Brain microvascular endothelial cell (primary cell): ENCODE results near the gene SQOR.
A peak's percentile ranks its signal among the peaks of the same experiment; 100 is the strongest.

Experiments
- DNase-seq: peaks from one replicate; pipeline ENCODE4 v3.0.0-alpha.2; 2020
- H3K27ac ChIP-seq: fragments of 250-450 bp; sonication (Bioruptor Pico); 2 replicates; pipeline ENCODE4 v1.5.1; 2020; ENCODE audit warnings: mild to moderate bottlenecking, moderate library complexity
- H3K27me3 ChIP-seq: fragments of 250-450 bp; sonication (Bioruptor Pico); replicated peaks from 2 replicates; pipeline ENCODE4 v1.5.1; 2020; ENCODE audit warnings: mild to moderate bottlenecking
- H3K36me3 ChIP-seq: fragments of 250-450 bp; sonication (Bioruptor Pico); replicated peaks from 2 replicates; pipeline ENCODE4 v1.5.1; 2020; ENCODE audit warnings: mild to moderate bottlenecking
- H3K4me3 ChIP-seq: 2 replicates; pipeline ENCODE4 v1.5.1; 2011; ENCODE audit warnings: low read depth, mild to moderate bottlenecking, control low read depth, low read length, moderate library complexity
- in situ Hi-C: cut with HindIII; loops from 2 replicates; pipeline ENCODE4 v1.10.0; 2017; ENCODE audit warnings: low sequenced_read_pairs, low pct_ligation_motif_present
- TF ChIP-seq, protein P1 (sequence below): IDR thresholded peaks from 2 replicates; pipeline ENCODE4 v1.5.1; 2011; ENCODE audit warnings: low read depth, mild to moderate bottlenecking, moderate library complexity, low read length, control low read depth, inconsistent platforms; ENCODE audit errors: missing control alignments

Gene SQOR

DNA sequence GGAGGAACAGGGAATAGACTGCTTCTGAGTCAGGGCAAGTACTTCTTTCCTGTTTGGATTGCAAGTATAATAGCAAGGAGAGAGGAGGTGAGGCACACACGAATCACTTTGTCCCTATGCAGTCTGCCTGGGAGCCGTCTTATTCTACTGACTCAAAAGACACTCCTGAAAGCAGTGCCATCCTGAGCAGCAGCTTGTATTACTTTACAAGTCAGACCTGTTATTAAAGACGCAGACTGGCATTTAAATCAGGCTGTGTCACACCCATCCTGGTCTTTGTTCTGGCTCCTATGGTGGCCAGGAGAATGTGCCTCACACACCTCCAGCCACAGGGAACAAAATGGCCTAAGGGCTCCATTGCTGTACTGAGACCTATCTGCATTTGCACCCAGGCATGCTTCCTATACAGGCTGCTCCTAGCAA lies 17.9 kb upstream of the SQOR start:
- in situ Hi-C loops = no loop called here
- H3K27me3 ChIP-seq = no peaks in the 10 kb centered on the region
- DNase-seq = no peak
- no peaks in the 10 kb centered on the region for H3K36me3 ChIP-seq
- H3K27ac ChIP-seq = no peak overlapping the region
- TF ChIP-seq, protein P1, sequence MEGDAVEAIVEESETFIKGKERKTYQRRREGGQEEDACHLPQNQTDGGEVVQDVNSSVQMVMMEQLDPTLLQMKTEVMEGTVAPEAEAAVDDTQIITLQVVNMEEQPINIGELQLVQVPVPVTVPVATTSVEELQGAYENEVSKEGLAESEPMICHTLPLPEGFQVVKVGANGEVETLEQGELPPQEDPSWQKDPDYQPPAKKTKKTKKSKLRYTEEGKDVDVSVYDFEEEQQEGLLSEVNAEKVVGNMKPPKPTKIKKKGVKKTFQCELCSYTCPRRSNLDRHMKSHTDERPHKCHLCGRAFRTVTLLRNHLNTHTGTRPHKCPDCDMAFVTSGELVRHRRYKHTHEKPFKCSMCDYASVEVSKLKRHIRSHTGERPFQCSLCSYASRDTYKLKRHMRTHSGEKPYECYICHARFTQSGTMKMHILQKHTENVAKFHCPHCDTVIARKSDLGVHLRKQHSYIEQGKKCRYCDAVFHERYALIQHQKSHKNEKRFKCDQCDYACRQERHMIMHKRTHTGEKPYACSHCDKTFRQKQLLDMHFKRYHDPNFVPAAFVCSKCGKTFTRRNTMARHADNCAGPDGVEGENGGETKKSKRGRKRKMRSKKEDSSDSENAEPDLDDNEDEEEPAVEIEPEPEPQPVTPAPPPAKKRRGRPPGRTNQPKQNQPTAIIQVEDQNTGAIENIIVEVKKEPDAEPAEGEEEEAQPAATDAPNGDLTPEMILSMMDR = no peak
- H3K4me3 ChIP-seq = no peak overlapping the region

DNA sequence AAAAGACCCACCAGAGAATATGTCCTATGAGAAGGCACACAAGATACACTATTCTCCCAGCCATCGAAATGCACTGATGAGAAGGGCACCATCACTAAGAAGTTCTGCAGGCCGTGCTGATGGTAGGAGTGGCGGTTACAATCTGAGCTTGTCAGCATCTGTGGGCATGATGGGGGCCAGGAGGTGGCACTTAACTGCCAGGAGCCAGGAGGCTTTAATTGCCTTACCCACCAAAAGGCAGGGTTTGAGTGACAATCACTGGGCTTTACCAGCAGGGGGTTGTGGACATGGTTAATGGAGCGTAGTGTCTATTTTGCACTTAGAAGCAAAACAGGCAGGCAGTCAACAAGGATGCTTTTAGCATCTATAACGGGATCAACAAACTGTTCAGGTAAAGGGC lies 16.0 kb upstream of the SQOR start:
- Histone ChIP-seq H3K4me3 (no peak overlapping the region), H3K27me3 (no peaks in the 10 kb centered on the region), H3K27ac (no peak overlapping the region), H3K36me3 (no peaks in the 10 kb centered on the region)
- in situ Hi-C loops = no loop called here
- no peak for DNase-seq
- TF ChIP-seq, protein P1 = peak; percentile 16

DNA sequence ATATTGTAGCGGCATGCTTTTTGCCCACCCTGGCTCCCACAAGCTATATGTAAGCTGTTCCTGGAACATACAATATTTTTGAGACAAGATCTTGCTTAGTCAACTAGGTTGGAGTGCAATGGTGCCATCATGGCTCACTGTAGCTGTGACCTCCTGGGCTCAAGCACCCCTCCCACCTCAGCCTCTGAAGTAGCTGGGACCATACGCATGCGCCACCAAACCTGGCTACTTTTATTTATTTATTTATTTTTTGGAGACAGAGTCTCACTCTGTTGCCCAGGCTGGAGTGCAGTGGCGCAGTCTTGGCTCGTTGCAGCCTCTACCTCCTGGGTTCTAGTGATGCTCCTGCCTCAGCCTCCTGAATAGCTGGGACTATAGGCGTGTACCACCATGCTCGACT lies 6.7 kb upstream of the SQOR start:
- in situ Hi-C loops = no loop called here
- H3K36me3 ChIP-seq = no peaks in the 10 kb centered on the region
- no peak for DNase-seq
- no peak overlapping the region for H3K4me3 ChIP-seq
- TF ChIP-seq, protein P1 = no peak
- H3K27me3 ChIP-seq = no peaks in the 10 kb centered on the region
- no peak overlapping the region for H3K27ac ChIP-seq

DNA sequence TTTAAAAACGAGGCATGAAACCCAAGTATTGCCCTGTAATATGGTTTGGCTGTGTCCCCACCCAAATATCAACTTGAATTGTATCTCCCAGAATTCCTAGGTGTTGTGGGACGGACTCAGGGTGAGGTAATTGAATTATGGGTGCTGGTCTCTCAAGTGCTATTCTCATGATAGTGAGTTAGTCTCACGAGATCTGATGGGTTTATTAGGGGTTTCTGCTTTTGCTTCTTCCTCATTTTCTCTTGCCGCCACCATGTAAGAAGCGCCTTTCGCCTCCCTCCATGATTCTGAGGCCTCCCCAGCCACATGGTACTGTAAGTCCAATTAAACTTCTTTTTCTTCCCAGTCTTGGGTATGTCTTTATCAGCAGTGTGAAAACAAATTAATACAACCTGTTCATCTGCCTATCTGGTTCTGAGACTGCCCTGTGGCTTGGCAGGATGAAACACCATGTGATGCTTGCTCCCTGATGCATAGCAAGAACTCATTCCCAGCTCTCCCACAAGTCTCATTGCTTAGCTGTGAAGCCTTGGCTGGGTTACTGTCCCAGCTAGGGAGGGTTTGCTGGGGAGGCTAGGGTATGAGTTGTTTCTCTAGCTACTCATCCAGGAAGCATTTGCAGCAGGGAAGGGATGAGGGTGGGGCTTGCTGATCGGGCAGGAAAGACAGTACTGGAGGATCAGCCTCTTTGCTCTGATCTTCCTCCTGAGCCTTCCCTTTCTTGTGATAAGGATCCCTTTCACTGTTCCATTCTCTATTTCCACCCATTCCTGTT lies 3.7 kb upstream of the SQOR start:
- in situ Hi-C loops = no loop called here
- Histone ChIP-seq H3K27me3 (no peaks in the 10 kb centered on the region), H3K36me3 (no peaks in the 10 kb centered on the region), H3K4me3 (peak overlapping the region; percentile 16), H3K27ac (peak overlapping the region; percentile 63)
- peak; percentile 84 for DNase-seq
- TF ChIP-seq, protein P1 = no peak

DNA sequence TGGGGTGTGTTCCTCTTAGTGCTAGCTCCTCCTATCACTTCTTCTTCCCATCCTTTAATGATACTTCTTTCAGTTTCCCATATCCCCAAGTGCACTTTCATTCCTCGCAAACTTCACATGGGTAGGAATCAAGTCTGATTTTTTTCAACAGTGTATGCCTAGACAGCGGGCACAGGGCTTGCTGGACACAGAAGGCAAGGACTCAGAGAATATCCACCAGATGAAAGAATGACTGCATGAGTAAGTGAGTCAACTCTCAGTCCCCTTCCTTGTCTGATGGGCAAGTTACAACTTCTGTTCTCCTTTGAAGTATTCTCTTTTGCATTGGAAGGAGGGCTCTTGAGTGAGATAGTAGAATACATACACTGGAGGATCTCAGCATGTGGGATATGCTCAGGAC lies 3.1 kb upstream of the SQOR start:
- DNase-seq = no peak
- in situ Hi-C loops = no loop called here
- H3K4me3 ChIP-seq = no peak overlapping the region
- H3K27ac ChIP-seq = peak overlapping the region; percentile 63
- H3K27me3 ChIP-seq = no peaks in the 10 kb centered on the region
- TF ChIP-seq, protein P1 = no peak
- no peaks in the 10 kb centered on the region for H3K36me3 ChIP-seq

DNA sequence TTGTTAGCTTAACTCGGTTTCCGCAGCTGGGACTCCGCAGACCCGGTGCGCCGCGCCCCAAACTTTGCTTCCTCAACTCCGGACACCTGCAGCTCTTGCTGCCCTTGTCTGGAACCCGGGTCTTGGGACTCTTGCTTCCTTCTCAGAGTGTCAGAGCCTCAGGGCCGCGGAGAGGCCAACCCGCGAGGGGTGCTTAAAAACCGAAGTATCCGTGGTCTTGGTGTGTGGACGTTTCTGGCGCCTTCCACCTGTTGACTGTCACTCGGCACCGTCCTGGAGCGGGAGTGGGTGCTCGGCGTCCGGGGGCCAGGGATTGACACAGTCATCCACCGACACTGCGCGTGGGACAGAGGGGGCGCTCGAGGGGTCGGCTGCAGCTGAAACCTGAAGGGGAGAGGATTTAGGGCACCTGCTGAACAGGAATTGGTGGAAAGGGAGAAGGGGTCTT lies 386 bp downstream of the SQOR start:
- Histone ChIP-seq H3K27me3 (no peaks in the 10 kb centered on the region), H3K4me3 (peak overlapping the region; percentile 67), H3K27ac (no peak overlapping the region), H3K36me3 (no peaks in the 10 kb centered on the region)
- DNase-seq = no peak
- in situ Hi-C loops = no loop called here
- TF ChIP-seq, protein P1 = peak; percentile 64
